IMR-90 (cell line): ENCODE data around the gene DGKQ. TPM values are rescaled to one million over a fixed set of nuclear protein-coding genes. Genes with fewer than 3 reads are reported as not detected.

Experiments
- ATAC-seq: fragments of 200-7000 bp; cut with Tn5 transposase; 2 replicates; pipeline ENCODE4 v1.9.1; 2020; ENCODE audit warnings: low read depth, mild to moderate bottlenecking, moderate library complexity
- BruUV-seq: library from RNA; stranded (reverse); fragments of 400-500 nt; replicated peaks from 2 replicates; lab custom pipeline; 2021; lab: Mats Ljungman, UMichigan
- CTCF ChIA-PET: fragments of 300-600 bp; formaldehyde crosslinking; extraction: SDS; loops from one replicate; lab custom pipeline; 2021; ENCODE audit warnings: antibody characterized with exemption; lab: Yijun Ruan, JAX
- POLR2A ChIA-PET: fragments of 300-600 bp; sonication (Branson Sonifier 250); formaldehyde crosslinking; loops from one replicate; lab custom pipeline; 2022; ENCODE audit warnings: antibody characterized with exemption; ENCODE audit not compliant: unreplicated experiment; lab: Charles Lee
- DNase-seq: peaks from one replicate; pipeline ENCODE4 v3.0.0; 2013
- H2AFZ ChIP-seq: replicated peaks from 2 replicates; pipeline ENCODE3; 2013; ENCODE audit warnings: low read length, mild to moderate bottlenecking; ENCODE audit not compliant: poor library complexity
- H2AK5ac ChIP-seq: 2 replicates; pipeline ENCODE4 v1.6.1; 2013; ENCODE audit warnings: low read depth, low read length, inconsistent platforms
- H2AK9ac ChIP-seq: replicated peaks from 2 replicates; pipeline ENCODE3; 2013; ENCODE audit warnings: mild to moderate bottlenecking, low read depth, low read length, moderate library complexity; ENCODE audit not compliant: poor library complexity
- H2BK120ac ChIP-seq: 2 replicates; pipeline ENCODE4 v1.6.1; 2013; ENCODE audit warnings: low read depth, low read length, inconsistent platforms
- H2BK15ac ChIP-seq: 3 replicates; pipeline ENCODE4 v1.6.1; 2013; ENCODE audit warnings: low read depth, low read length, inconsistent platforms
- H2BK20ac ChIP-seq: 2 replicates; pipeline ENCODE4 v1.6.1; 2013; ENCODE audit warnings: low read depth, mild to moderate bottlenecking, inconsistent platforms, low read length, moderate library complexity
- H2BK5ac ChIP-seq: 2 replicates; pipeline ENCODE4 v1.6.1; 2013; ENCODE audit warnings: mild to moderate bottlenecking, low read depth, low read length, inconsistent platforms; ENCODE audit not compliant: poor library complexity, severe bottlenecking
- H3K14ac ChIP-seq: replicated peaks from 2 replicates; pipeline ENCODE4 v1.6.1; 2013; ENCODE audit warnings: low read depth, low read length, inconsistent platforms
- H3K18ac ChIP-seq: 2 replicates; pipeline ENCODE4 v1.6.1; 2013; ENCODE audit warnings: low read depth, low read length, control low read depth
- H3K23ac ChIP-seq: 2 replicates; pipeline ENCODE4 v1.6.1; 2013; ENCODE audit warnings: low read depth, low read length, inconsistent platforms
- H3K27ac ChIP-seq: 2 replicates; pipeline ENCODE4 v1.5.1; 2013; ENCODE audit warnings: mild to moderate bottlenecking, control low read depth, low read length; ENCODE audit not compliant: insufficient read depth
- H3K27me3 ChIP-seq: 2 replicates; pipeline ENCODE4 v1.6.1; 2013; ENCODE audit warnings: low read length; ENCODE audit not compliant: control insufficient read depth, insufficient read depth
- H3K36me3 ChIP-seq: 2 replicates; pipeline ENCODE4 v1.6.1; 2013; ENCODE audit warnings: low read length, mixed read lengths; ENCODE audit not compliant: control insufficient read depth, insufficient read depth
- H3K4ac ChIP-seq: 2 replicates; pipeline ENCODE4 v1.6.1; 2013; ENCODE audit warnings: low read depth, low read length, inconsistent platforms
- H3K4me1 ChIP-seq: 2 replicates; pipeline ENCODE4 v1.6.1; 2013; ENCODE audit warnings: low read length, mixed read lengths; ENCODE audit not compliant: control insufficient read depth, insufficient read depth
- H3K4me2 ChIP-seq: 2 replicates; pipeline ENCODE4 v1.6.1; 2013; ENCODE audit warnings: low read depth, mild to moderate bottlenecking, control low read depth, low read length, moderate library complexity
- H3K4me3 ChIP-seq: 2 replicates; pipeline ENCODE4 v1.5.1; 2013; ENCODE audit warnings: low read depth, mild to moderate bottlenecking, control low read depth, low read length, moderate library complexity; ENCODE audit not compliant: insufficient read depth
- H3K56ac ChIP-seq: 2 replicates; pipeline ENCODE4 v1.6.1; 2013; ENCODE audit warnings: low read length, inconsistent platforms; ENCODE audit not compliant: insufficient read depth; ENCODE audit errors: extremely low read depth
- H3K79me1 ChIP-seq, 2 experiments: 2 replicates each; pipeline ENCODE4 v1.6.1; 2013; ENCODE audit warnings: low read length in 2 of 2, inconsistent platforms in 1 of 2, low read depth in 1 of 2
- H3K9ac ChIP-seq: 2 replicates; pipeline ENCODE4 v1.6.1; 2013; ENCODE audit warnings: low read depth, low read length, control low read depth
- H3K9me1 ChIP-seq: 2 replicates; pipeline ENCODE4 v1.6.1; 2013; ENCODE audit warnings: low read length, inconsistent platforms; ENCODE audit not compliant: insufficient read depth
- H3K9me3 ChIP-seq: 2 replicates; pipeline ENCODE4 v1.6.1; 2013; ENCODE audit warnings: low read length; ENCODE audit not compliant: control insufficient read depth, insufficient read depth
- H4K20me1 ChIP-seq: 2 replicates; pipeline ENCODE4 v1.6.1; 2013; ENCODE audit warnings: low read length, inconsistent platforms; ENCODE audit not compliant: insufficient read depth
- H4K5ac ChIP-seq: 2 replicates; pipeline ENCODE4 v1.6.1; 2013; ENCODE audit warnings: mild to moderate bottlenecking, low read depth, low read length, control low read depth
- H4K8ac ChIP-seq, 2 experiments: 2 replicates each; pipeline ENCODE4 v1.6.1; 2013; ENCODE audit warnings: low read depth in 2 of 2, low read length in 2 of 2, control low read depth in 1 of 2, inconsistent platforms in 1 of 2
- H4K91ac ChIP-seq: 2 replicates; pipeline ENCODE4 v1.6.1; 2013; ENCODE audit warnings: low read depth, low read length, inconsistent platforms; ENCODE audit not compliant: insufficient read depth
- BHLHE40 ChIP-seq: fragments of 150-350 bp; IDR thresholded peaks from 2 replicates; pipeline ENCODE4 v1.6.1; 2016; ENCODE audit warnings: mild to moderate bottlenecking, low read depth, low read length
- CEBPB ChIP-seq: IDR thresholded peaks from 2 replicates; pipeline ENCODE4 v1.6.1; 2012; ENCODE audit warnings: low read depth, low read length, improper control_type of control experiment
- CTCF ChIP-seq: conservative IDR thresholded peaks from 2 replicates; pipeline ENCODE4 v1.5.1; 2012; ENCODE audit warnings: mild to moderate bottlenecking, low read depth, low read length, improper control_type of control experiment
- ELK1 ChIP-seq: fragments of 150-350 bp; IDR thresholded peaks from 2 replicates; pipeline ENCODE4 v1.6.1; 2016; ENCODE audit warnings: low read depth, mild to moderate bottlenecking, low read length, moderate library complexity, borderline replicate concordance
- FOS ChIP-seq: fragments of 150-350 bp; IDR thresholded peaks from 2 replicates; pipeline ENCODE4 v1.6.1; 2016; ENCODE audit warnings: low read depth, low read length
- MAFK ChIP-seq: IDR thresholded peaks from 2 replicates; pipeline ENCODE4 v1.6.1; 2012; ENCODE audit warnings: low read depth, low read length, improper control_type of control experiment
- MAZ ChIP-seq: IDR thresholded peaks from 2 replicates; pipeline ENCODE4 v1.6.1; 2012; ENCODE audit warnings: low read depth, mild to moderate bottlenecking, low read length, improper control_type of control experiment, moderate library complexity, borderline replicate concordance
- MXI1 ChIP-seq: IDR thresholded peaks from 2 replicates; pipeline ENCODE4 v1.6.1; 2012; ENCODE audit warnings: low read depth, mild to moderate bottlenecking, low read length, moderate library complexity, borderline replicate concordance
- RAD21 ChIP-seq: IDR thresholded peaks from 2 replicates; pipeline ENCODE4 v1.6.1; 2012; ENCODE audit warnings: low read length, improper control_type of control experiment
- RFX5 ChIP-seq: IDR thresholded peaks from 2 replicates; pipeline ENCODE4 v1.8.0; 2012; ENCODE audit warnings: low read depth, mild to moderate bottlenecking, low read length, moderate library complexity
- USF2 ChIP-seq: fragments of 150-350 bp; IDR thresholded peaks from 2 replicates; pipeline ENCODE4 v1.6.1; 2017; ENCODE audit warnings: mild to moderate bottlenecking, antibody characterized with exemption, low read length, low read depth
- WGBS, 2 experiments: methylation state at CpG; one replicate each; pipeline versions ENCODE4 v1.1.5 to v1.1.7; 2013; ENCODE audit warnings: missing lambda C conversion rate in 2 of 2; ENCODE audit not compliant: insufficient read length in 1 of 2; ENCODE audit errors: extremely low coverage in 2 of 2; 5-methylcytosine and 5-hydroxymethylcytosine counted together
- dilution Hi-C: fragments of 300-500 bp; cut with HindIII; formaldehyde crosslinking; loops from one replicate; pipeline ENCODE4 v1.14.3; 2018; ENCODE audit warnings: low sequenced_read_pairs; ENCODE audit not compliant: unreplicated experiment
- in situ Hi-C: fragments of 300-500 bp; cut with MboI; formaldehyde crosslinking; loops from 3 replicates; pipeline ENCODE4 v1.14.3; 2019; ENCODE audit warnings: low sequenced_read_pairs, inconsistent platforms, mixed read lengths
- intact Hi-C: fragments of 100-400 bp; cut with micrococcal nuclease; formaldehyde crosslinking; loops from 2 replicates; pipeline ENCODE4 v1.10.0; 2022
- polyA plus RNA-seq, 3 experiments: library from polyadenylated mRNA; depleted of rRNA; stranded (reverse); fragments of >200 nt; gene quantifications; 2 replicates each; pipeline ENCODE4 v1.2.3, GENCODE V29; 2012; ENCODE audit warnings: low replicate concordance in 1 of 3
- total RNA-seq: library from RNA; depleted of rRNA; stranded (reverse); fragments of >200 nt; gene quantifications from 2 replicates; pipeline ENCODE4 v1.2.3, GENCODE V29; 2012

The DGKQ gene
- total and polyA plus RNA-seq, 2 of the 4 experiments (the other 2 are of a cell fraction) = 4.3 to 15.6 TPM

GRCh38 chr4:985123-985830, 11.9 kb upstream of the DGKQ start:
- TF ChIP-seq FOS (no peak), MAZ (no peak), CTCF (no peak), ELK1 (no peak), BHLHE40 (no peak), RAD21 (no peak), RFX5 (no peak), USF2 (no peak), MXI1 (no peak), MAFK (no peak), CEBPB (no peak)
- Histone ChIP-seq H3K9ac (peak overlapping the region; percentile 69), H3K23ac (peak overlapping the region; percentile 70; the same call in 1 of the 2 replicates), H2AFZ (peak overlapping the region; percentile 88), H3K9me3 (no peaks in the 10 kb centered on the region), H3K14ac (no peak overlapping the region), H3K4me1 (peaks cover 7% of the 10 kb centered on the region; the same call in 1 of the 2 replicates), H3K27me3 (no peaks in the 10 kb centered on the region), H2BK20ac (no peak overlapping the region), H3K4me2 (peak overlapping the region; percentile 64), H4K91ac (no peak overlapping the region; the same call in 1 of the 2 replicates), H3K4me3 (peak overlapping the region; percentile 12; the same call in 1 of the 2 replicates), H2AK5ac (no peak overlapping the region), H3K27ac (no peak overlapping the region), H2BK120ac (no peak overlapping the region; the same call in 1 of the 2 replicates), H3K4ac (peak overlapping the region; percentile 20; the same call in 1 of the 2 replicates), H3K9me1 (no peaks in the 10 kb centered on the region; the same call in 1 of the 2 replicates), H4K5ac (peak overlapping the region; percentile 12; the same call in 1 of the 2 replicates), H3K36me3 (peaks cover 3% of the 10 kb centered on the region; the same call in 1 of the 2 replicates), H4K8ac (peak overlapping the region; percentile 63 to 84; a peak in 2 of 4 replicates), H2BK5ac (no peak overlapping the region), H2BK15ac (no peak overlapping the region), H3K18ac (no peak overlapping the region), H3K56ac (no peak overlapping the region), H4K20me1 (no peaks in the 10 kb centered on the region; the same call in 1 of the 2 replicates), H2AK9ac (peak overlapping the region; percentile 42), H3K79me1 (peaks cover 5 to 34% of the 10 kb centered on the region in 2 experiments; a peak in 1 of 4 replicates)
- dilution Hi-C loops (no loop called here), intact Hi-C loops (no loop called here), in situ Hi-C loops (no loop called here)
- DNase-seq = no peak
- POLR2A ChIA-PET = no interaction called here
- CTCF ChIA-PET = no interaction called here
- no CpG with 5 or more reads among the region's 23 CpGs for WGBS, 2 experiments
- peak; percentile 60 for ATAC-seq
- BruUV-seq = no TSS peak
